DND-41 (cell line): ENCODE results near the gene NOL4L.

Experiments used
- CTCF ChIP-seq: IDR thresholded peaks from 2 replicates; pipeline ENCODE4 v1.5.1; 2012; ENCODE audit warnings: borderline replicate concordance, low read length, moderate library complexity, mild to moderate bottlenecking; ENCODE audit not compliant: poor library complexity, severe bottlenecking; ENCODE audit errors: extremely low read depth
- EZH2 ChIP-seq: IDR thresholded peaks from 3 replicates; pipeline ENCODE4 v1.6.1; 2012; ENCODE audit warnings: borderline replicate concordance, low read depth, mild to moderate bottlenecking, moderate library complexity, low read length, inconsistent platforms; ENCODE audit not compliant: severe bottlenecking

GRCh38 chr20:32581839-32582658 is 3.1 kb downstream of the NOL4L start:
- no peak for TF ChIP-seq CTCF
- TF ChIP-seq EZH2, result no peak
